HL-60/S4 treated with phorbol 12-myristate 13-acetate at 8.2 ng/mL for 4 days and 3 days (cell line): ENCODE results near the gene SRC.

Source experiments
- in situ Hi-C: fragments of 300-500 bp; cut with MboI; formaldehyde crosslinking; loops from 2 replicates; pipeline ENCODE4 v1.15.0; 2022; ENCODE audit warnings: low sequenced_read_pairs

SRC gene

GRCh38 chr20:37442986-37443385 is 97.0 kb downstream of the SRC start:
- in situ Hi-C loops, result no loop called here

DNA sequence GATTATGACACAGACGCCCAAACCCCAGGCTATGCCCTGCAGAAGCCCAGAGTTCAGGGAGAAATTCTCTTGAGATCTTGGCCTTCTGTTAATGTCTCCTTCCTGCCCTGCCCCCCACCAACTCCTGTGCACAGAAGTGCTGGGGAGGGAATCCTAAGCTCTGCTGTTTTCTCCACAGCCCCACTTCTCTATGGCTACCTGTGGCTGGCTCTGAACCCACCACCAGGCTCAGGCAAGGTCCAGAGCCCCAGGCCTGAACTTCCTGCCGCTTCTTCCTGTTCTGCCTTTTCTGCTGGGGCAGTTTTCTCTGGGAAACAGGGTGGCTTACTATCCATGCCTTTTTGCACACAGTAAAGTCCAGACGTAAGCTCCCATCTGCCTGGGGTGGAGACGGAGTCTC is 97.7 kb downstream of the SRC start:
- in situ Hi-C loops, result no loop called here

DNA sequence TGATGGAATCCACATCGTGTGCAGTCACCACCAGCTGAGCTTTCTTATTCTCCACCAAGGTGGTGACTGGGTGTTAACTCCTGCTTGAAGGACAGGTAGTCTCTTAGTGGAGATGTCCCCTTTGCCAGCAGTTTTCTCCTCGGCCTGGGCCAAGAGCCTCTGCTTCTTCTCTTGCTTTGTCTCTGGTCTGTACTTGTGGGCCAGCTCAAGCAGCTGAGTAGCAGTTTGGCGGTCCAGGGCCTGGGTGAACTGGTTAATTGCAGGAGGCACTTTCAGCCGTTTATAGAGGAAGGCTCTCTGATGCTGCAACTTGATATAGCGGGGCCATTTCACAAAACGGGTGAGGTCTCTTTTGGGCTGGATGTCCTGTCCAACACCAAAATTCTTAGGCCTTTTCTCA is 99.1 kb downstream of the SRC start:
- in situ Hi-C loops, result no loop called here

DNA sequence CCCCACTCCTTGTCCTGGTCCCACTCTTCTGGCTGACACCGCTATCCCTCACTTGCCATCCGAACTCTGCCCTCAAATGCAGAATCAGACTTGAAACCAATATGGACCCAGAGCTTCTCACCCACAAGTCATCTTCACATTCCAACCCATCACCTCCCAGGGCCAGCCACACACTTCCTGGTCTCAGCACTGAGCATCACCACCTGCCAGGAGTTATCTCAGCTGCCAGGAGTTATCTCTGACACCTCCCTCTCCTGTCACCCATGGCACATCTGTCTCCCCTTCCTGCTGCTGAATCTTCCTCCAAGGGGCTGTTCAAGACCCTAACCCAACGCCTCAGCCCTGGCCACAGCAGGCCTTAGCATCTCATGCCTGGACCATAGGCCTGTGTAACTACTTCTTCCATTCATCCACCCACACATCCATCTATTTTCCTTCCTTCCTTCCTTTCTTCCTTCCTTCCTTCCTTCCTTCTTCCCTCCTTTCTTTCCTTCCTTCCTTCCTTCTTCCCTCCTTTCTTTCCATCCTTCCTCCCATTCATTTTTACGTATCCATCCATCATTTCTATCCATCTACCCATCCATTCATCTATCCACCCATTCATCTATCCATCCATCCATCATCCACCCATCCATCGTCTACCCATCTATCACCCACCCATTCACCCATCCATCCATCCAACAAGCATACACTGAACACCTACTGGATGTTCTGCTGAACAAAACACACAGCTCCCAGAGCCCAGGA is 100.5 kb downstream of the SRC start:
- in situ Hi-C loops, result no loop called here

DNA sequence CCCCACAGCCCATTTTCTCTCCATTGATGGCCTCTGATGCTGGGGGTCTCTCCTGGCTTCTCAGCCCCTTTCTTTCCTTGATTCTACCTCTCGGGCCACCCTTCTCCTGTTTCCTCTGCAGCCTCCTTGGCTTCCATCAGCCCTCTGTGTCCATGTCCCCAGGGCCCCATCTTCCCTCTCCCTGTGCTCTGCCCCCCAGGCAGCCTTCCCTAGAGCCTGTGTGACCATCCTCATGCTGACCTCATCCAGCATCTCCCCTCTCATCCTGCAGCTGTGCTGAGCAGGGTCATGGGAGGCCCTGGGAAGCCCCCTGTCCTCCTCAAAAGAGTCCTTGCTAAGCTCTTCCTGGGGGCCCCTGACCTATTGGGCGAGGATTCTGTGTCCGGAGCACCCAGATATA is 101.7 kb downstream of the SRC start:
- in situ Hi-C loops, result no loop called here

GRCh38 chr20:37449276-37449675 is 103.3 kb downstream of the SRC start:
- in situ Hi-C loops, result no loop called here

GRCh38 chr20:37450344-37450743 is 104.4 kb downstream of the SRC start:
- in situ Hi-C loops, result no loop called here

- in situ Hi-C loops, result no loop called here
These were observed 105.7 kb downstream of the SRC start for GRCh38 chr20:37451616-37452015.

DNA sequence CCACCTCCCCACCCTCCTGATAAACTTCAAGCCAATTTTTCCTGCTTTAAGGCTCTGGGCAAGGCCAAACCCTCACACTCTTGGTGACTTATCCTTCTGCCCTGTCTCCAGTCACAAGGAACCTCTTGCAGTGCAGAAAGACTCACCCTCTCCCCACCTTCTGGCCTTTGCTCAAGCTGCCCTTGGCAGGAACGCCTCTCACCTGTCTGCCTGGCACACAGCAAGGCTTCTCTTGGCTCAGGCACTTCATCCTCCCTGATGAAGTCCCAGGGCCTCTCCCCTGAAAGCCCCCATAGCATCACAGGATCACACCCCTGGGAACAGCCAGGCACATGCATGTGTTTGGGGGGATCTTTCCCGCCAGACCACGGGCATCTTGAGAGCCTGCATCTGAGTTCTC is 106.3 kb downstream of the SRC start:
- in situ Hi-C loops, result no loop called here

GRCh38 chr20:37453288-37453687 is 107.3 kb downstream of the SRC start:
- in situ Hi-C loops, result no loop called here

GRCh38 chr20:37453836-37454235 is 107.9 kb downstream of the SRC start:
- in situ Hi-C loops, result no loop called here

GRCh38 chr20:37454636-37455385 is 108.9 kb downstream of the SRC start:
- in situ Hi-C loops, result no loop called here
